ENCODE measurements around the gene FOXP1. TPM values are rescaled to one million over a fixed set of nuclear protein-coding genes. Genes with fewer than 3 reads are reported as not detected.

The FOXP1 gene
- total RNA-seq, 1 donor from 2014 or later: 107 TPM

GRCh38 chr3:71461114-71461513 is 122.4 kb downstream of the FOXP1 start:
- H2AFZ ChIP-seq (ENCODE audit: low read depth, low read length): no peak overlapping the region
- H3K36me3 ChIP-seq (ENCODE audit: insufficient read depth, low read length): no peaks in the 10 kb centered on the region
- TF ChIP-seq, protein P1, sequence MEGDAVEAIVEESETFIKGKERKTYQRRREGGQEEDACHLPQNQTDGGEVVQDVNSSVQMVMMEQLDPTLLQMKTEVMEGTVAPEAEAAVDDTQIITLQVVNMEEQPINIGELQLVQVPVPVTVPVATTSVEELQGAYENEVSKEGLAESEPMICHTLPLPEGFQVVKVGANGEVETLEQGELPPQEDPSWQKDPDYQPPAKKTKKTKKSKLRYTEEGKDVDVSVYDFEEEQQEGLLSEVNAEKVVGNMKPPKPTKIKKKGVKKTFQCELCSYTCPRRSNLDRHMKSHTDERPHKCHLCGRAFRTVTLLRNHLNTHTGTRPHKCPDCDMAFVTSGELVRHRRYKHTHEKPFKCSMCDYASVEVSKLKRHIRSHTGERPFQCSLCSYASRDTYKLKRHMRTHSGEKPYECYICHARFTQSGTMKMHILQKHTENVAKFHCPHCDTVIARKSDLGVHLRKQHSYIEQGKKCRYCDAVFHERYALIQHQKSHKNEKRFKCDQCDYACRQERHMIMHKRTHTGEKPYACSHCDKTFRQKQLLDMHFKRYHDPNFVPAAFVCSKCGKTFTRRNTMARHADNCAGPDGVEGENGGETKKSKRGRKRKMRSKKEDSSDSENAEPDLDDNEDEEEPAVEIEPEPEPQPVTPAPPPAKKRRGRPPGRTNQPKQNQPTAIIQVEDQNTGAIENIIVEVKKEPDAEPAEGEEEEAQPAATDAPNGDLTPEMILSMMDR (IDR thresholded peaks at IDR 0.05; ENCODE audit: insufficient read depth, low read depth, low read length): no peak
- TF ChIP-seq EZH2 (IDR thresholded peaks at IDR 0.05; ENCODE audit: insufficient read depth, low read length): no peak
- H3K4me3 Mint-ChIP-seq (ENCODE audit: unreplicated experiment): no peak overlapping the region
- DNase-seq (ENCODE audit: low read depth) (no peak), FAIRE-seq (no peak)
- H3K4me1 Mint-ChIP-seq (ENCODE audit: low read depth, unreplicated experiment): peaks cover 29% of the 10 kb centered on the region
- H3K9me3 ChIP-seq (ENCODE audit: insufficient read depth, low read depth, low read length): no peaks in the 10 kb centered on the region
- no peak overlapping the region for H3K27ac ChIP-seq (ENCODE audit: low read depth, low read length)
- peak overlapping the region; percentile 70 for H3K27ac Mint-ChIP-seq (ENCODE audit: unreplicated experiment)
- no peaks in the 10 kb centered on the region for H3K27me3 ChIP-seq (ENCODE audit: insufficient read depth, low read length)
- H3K4me2 ChIP-seq (ENCODE audit: low read length): peak overlapping the region; percentile 39
- no peaks in the 10 kb centered on the region for H3K27me3 Mint-ChIP-seq (ENCODE audit: low read depth, unreplicated experiment)
- no peak overlapping the region for H3K4me3 ChIP-seq (ENCODE audit: insufficient read depth, low read depth, low read length)
- peaks cover 58% of the 10 kb centered on the region for H4K20me1 ChIP-seq (ENCODE audit: insufficient read depth, low read length)
- peaks cover 21% of the 10 kb centered on the region for H3K4me1 ChIP-seq (ENCODE audit: insufficient read depth, low read length)
- no peaks in the 10 kb centered on the region for H3K9me3 Mint-ChIP-seq (ENCODE audit: unreplicated experiment)
- peaks cover 81% of the 10 kb centered on the region for H3K79me2 ChIP-seq (ENCODE audit: insufficient read depth, low read length)
- H3K36me3 Mint-ChIP-seq (ENCODE audit: low read depth, unreplicated experiment): peaks cover 4% of the 10 kb centered on the region
- H3K9ac ChIP-seq (ENCODE audit: low read length): no peak overlapping the region

DNA sequence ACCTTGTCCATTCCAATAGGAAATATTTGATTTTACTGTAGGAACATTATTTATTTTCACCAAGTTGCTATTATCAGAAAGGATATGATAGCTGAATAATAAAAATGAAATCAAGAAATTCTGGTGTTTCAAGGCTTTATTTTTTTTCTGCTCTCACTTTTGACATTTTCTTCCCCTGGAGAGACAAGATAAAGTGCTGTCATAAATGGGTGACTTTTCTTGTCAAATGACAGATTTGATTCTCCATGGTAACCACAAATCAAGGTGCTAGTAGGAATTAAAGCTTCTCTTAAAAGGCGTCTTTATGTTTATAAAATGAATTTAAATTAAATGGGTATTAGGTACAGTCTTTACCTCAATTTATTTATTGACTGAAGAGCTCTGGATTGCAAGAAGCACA is 124.6 kb downstream of the FOXP1 start:
- Mint-ChIP-seq H3K9me3 (ENCODE audit: unreplicated experiment) (no peaks in the 10 kb centered on the region), H3K36me3 (ENCODE audit: low read depth, unreplicated experiment) (peaks cover 3% of the 10 kb centered on the region), H3K27me3 (ENCODE audit: low read depth, unreplicated experiment) (no peaks in the 10 kb centered on the region), H3K4me3 (ENCODE audit: unreplicated experiment) (no peak overlapping the region), H3K4me1 (ENCODE audit: low read depth, unreplicated experiment) (peaks cover 35% of the 10 kb centered on the region), H3K27ac (ENCODE audit: unreplicated experiment) (no peak overlapping the region)
- DNase-seq (ENCODE audit: low read depth) (no peak), FAIRE-seq (no peak)
- peaks cover 25% of the 10 kb centered on the region for H3K4me1 ChIP-seq (ENCODE audit: insufficient read depth, low read length)
- peaks cover 84% of the 10 kb centered on the region for H3K79me2 ChIP-seq (ENCODE audit: insufficient read depth, low read length)
- H3K9ac ChIP-seq (ENCODE audit: low read length): no peak overlapping the region
- H3K4me3 ChIP-seq (ENCODE audit: insufficient read depth, low read depth, low read length): no peak overlapping the region
- H3K27me3 ChIP-seq (ENCODE audit: insufficient read depth, low read length): no peaks in the 10 kb centered on the region
- H3K9me3 ChIP-seq (ENCODE audit: insufficient read depth, low read depth, low read length): no peaks in the 10 kb centered on the region
- no peak overlapping the region for H3K27ac ChIP-seq (ENCODE audit: low read depth, low read length)
- TF ChIP-seq EZH2 (IDR thresholded peaks at IDR 0.05; ENCODE audit: insufficient read depth, low read length): no peak
- no peaks in the 10 kb centered on the region for H3K36me3 ChIP-seq (ENCODE audit: insufficient read depth, low read length)
- H4K20me1 ChIP-seq (ENCODE audit: insufficient read depth, low read length): peaks cover 60% of the 10 kb centered on the region
- H3K4me2 ChIP-seq (ENCODE audit: low read length): no peak overlapping the region
- H2AFZ ChIP-seq (ENCODE audit: low read depth, low read length): no peak overlapping the region

DNA sequence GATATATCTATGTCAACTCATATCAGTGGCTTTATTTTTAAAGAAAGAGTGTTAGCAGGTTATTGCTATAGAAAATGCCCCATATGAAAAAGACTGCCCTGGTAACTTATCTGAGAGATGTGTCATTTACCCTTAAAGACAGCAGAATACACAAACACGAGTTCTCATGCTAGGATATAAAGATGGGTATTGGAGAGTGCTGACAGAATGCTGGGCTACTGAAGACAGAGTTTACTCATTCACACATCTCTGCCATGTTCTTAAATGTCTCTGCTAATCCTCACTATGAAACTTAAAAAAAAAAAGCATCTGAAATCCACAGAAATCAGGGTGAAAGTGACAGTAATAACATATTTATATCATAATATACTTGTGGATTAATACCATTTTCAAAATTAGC is 126.7 kb downstream of the FOXP1 start:
- no peak for TF ChIP-seq EZH2 (IDR thresholded peaks at IDR 0.05; ENCODE audit: insufficient read depth, low read length)
- TF ChIP-seq, protein P1 (IDR thresholded peaks at IDR 0.05; ENCODE audit: insufficient read depth, low read depth, low read length): no peak
- H3K4me2 ChIP-seq (ENCODE audit: low read length): peak overlapping the region; percentile 56

More for the DNA sequence above, 126.7 kb downstream of the FOXP1 start:
- no peak overlapping the region for H3K27ac ChIP-seq (ENCODE audit: low read depth, low read length)
- H3K27me3 ChIP-seq (ENCODE audit: insufficient read depth, low read length): no peaks in the 10 kb centered on the region
- peak overlapping the region; percentile 23 for H3K9ac ChIP-seq (ENCODE audit: low read length)
- Mint-ChIP-seq H3K9me3 (ENCODE audit: unreplicated experiment) (no peaks in the 10 kb centered on the region), H3K27me3 (ENCODE audit: low read depth, unreplicated experiment) (no peaks in the 10 kb centered on the region), H3K27ac (ENCODE audit: unreplicated experiment) (no peak overlapping the region), H3K36me3 (ENCODE audit: low read depth, unreplicated experiment) (no peaks in the 10 kb centered on the region), H3K4me3 (ENCODE audit: unreplicated experiment) (no peak overlapping the region), H3K4me1 (ENCODE audit: low read depth, unreplicated experiment) (peaks cover 35% of the 10 kb centered on the region)
- peaks cover 85% of the 10 kb centered on the region for H3K79me2 ChIP-seq (ENCODE audit: insufficient read depth, low read length)
- H3K4me1 ChIP-seq (ENCODE audit: insufficient read depth, low read length): peaks cover 14% of the 10 kb centered on the region
- H3K36me3 ChIP-seq (ENCODE audit: insufficient read depth, low read length): no peaks in the 10 kb centered on the region
- H4K20me1 ChIP-seq (ENCODE audit: insufficient read depth, low read length): peaks cover 64% of the 10 kb centered on the region
- no peak for DNase-seq (ENCODE audit: low read depth)
- H3K9me3 ChIP-seq (ENCODE audit: insufficient read depth, low read depth, low read length): no peaks in the 10 kb centered on the region
- no peak overlapping the region for H2AFZ ChIP-seq (ENCODE audit: low read depth, low read length)
- no peak for FAIRE-seq
- H3K4me3 ChIP-seq (ENCODE audit: insufficient read depth, low read depth, low read length): no peak overlapping the region

Measured in astrocyte (in vitro differentiated cells and primary cell).